SH-SY5Y (cell line): ENCODE results near the gene ARL6IP4.

Source experiments
- GATA2 ChIP-seq: IDR thresholded peaks from 2 replicates; pipeline ENCODE4 v1.6.1; 2011; ENCODE audit warnings: mild to moderate bottlenecking, low read depth, low read length
- GATA3 ChIP-seq: IDR thresholded peaks from 2 replicates; pipeline ENCODE4 v1.6.1; 2011; ENCODE audit warnings: low read depth, mild to moderate bottlenecking, low read length, moderate library complexity

DNA sequence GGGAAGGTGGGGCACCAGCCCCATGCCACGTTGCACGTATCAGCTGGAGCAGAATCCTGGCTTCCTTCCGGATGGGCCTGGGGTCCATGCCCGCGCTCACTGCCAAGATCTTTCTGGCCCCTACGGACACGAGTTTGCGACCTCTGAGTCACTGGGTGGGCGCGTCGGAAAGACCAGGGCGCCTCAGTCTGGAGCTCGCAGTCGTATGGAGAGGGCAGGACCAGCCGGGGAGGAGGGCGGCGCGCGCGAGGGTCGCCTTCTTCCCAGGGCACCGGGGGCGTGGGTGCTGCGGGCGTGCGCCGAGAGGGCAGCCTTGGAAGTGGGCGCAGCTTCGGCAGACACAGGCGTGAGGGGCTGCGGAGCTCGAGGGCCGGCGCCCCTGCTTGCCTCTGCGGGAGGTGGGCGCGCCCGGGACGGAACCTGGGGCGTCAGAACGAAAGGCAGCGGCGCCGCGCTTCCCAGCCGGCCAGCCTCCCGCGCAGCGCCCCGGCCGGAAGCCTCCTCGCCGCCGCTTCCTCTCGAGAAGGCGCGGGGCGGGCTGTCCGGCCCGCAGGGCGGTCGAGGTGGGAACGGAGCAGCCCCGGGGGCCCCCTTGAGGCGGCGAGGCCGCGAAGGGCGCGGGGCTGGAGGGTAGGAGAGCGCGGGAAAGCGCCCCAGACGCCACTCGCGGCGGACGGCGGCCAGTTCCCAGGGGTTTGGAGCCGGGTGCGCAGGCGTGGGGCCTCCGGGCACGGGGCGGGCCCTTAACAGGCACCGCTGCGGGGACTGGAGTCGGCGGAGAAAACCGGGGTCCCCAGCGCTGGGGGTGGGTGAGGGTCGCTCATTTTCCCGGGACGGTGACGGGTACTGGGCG, at the start of gene ARL6IP4:
- no peak for TF ChIP-seq GATA3
- no peak for TF ChIP-seq GATA2
